ENCODE measurements around the gene IMPDH2. TPM values are rescaled to one million over a fixed set of nuclear protein-coding genes. Genes with fewer than 3 reads are reported as not detected.
A peak's percentile ranks its signal among the peaks of the same experiment; 100 is the strongest.

IMPDH2 gene
- total and polyA plus RNA-seq, 2 donors from 2014 or later: 99.9 to 132 TPM

DNA sequence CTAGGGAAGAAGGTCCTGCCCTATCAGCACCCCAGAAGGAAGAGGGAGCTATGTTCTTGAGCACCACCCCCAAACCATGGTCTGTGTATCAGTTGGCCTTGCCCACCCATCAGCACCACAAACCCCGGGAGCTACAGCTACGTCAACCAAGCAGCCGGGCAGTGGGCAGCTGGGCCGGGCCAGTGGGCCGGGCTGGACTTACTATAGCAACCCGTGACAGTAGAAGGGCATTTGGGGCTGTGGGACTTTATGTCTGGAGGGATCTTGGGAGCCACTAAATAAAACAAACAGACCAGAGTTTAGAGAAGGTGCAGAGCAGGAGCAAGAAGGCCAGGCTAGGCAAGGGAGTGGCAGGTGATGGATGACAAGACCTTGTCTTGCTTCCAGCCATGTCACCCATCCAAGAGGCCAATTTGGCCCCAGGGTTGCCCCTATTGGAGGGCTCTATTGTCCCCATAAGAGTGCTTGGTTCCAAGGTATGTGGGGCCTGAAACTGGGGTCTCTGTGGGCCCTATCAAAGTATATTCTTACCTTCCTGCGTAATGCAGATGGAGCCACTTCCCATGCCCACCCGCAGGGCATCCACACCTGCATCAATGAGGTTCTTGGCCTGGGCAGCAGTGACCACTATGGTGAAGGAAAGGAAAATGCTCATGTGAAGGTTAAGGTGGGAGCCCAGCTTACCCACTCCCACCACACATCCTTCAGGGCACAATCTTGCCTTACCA is 3.2 kb downstream of the IMPDH2 start:
- FAIRE-seq: no peak
- H3K9ac ChIP-seq (ENCODE audit: low read length in 3 of 3): no peak overlapping the region
- intact Hi-C loops (cut with DNase I): no loop called here
- no peaks in the 10 kb centered on the region for H3K9me3 ChIP-seq (ENCODE audit: control insufficient read depth in 2 of 3, insufficient read depth in 1 of 3, low read length in 3 of 3)
- TF ChIP-seq, protein P1, sequence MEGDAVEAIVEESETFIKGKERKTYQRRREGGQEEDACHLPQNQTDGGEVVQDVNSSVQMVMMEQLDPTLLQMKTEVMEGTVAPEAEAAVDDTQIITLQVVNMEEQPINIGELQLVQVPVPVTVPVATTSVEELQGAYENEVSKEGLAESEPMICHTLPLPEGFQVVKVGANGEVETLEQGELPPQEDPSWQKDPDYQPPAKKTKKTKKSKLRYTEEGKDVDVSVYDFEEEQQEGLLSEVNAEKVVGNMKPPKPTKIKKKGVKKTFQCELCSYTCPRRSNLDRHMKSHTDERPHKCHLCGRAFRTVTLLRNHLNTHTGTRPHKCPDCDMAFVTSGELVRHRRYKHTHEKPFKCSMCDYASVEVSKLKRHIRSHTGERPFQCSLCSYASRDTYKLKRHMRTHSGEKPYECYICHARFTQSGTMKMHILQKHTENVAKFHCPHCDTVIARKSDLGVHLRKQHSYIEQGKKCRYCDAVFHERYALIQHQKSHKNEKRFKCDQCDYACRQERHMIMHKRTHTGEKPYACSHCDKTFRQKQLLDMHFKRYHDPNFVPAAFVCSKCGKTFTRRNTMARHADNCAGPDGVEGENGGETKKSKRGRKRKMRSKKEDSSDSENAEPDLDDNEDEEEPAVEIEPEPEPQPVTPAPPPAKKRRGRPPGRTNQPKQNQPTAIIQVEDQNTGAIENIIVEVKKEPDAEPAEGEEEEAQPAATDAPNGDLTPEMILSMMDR (IDR thresholded peaks at IDR 0.05; ENCODE audit: borderline replicate concordance, extremely low read depth, insufficient read depth): no peak
- no peak overlapping the region for H3K27ac ChIP-seq (ENCODE audit: low read depth in 2 of 2, low read length in 2 of 2)
- H3K27me3 ChIP-seq (ENCODE audit: control insufficient read depth, insufficient read depth, low read length): no peaks in the 10 kb centered on the region
- no peak for DNase-seq
- peaks cover 7 to 45% (median 23%) of the 10 kb centered on the region in 3 donors for H3K36me3 ChIP-seq (ENCODE audit: control insufficient read depth in 2 of 3, insufficient read depth in 3 of 3, low read length in 3 of 3)
- no peak overlapping the region for H3K4me3 ChIP-seq (ENCODE audit: low read length in 3 of 3)
- H3K4me1 ChIP-seq (ENCODE audit: control insufficient read depth in 2 of 3, insufficient read depth in 2 of 3, low read depth in 1 of 3, low read length in 3 of 3): peaks cover 0 to 27% (median 9%) of the 10 kb centered on the region in 3 donors

DNA sequence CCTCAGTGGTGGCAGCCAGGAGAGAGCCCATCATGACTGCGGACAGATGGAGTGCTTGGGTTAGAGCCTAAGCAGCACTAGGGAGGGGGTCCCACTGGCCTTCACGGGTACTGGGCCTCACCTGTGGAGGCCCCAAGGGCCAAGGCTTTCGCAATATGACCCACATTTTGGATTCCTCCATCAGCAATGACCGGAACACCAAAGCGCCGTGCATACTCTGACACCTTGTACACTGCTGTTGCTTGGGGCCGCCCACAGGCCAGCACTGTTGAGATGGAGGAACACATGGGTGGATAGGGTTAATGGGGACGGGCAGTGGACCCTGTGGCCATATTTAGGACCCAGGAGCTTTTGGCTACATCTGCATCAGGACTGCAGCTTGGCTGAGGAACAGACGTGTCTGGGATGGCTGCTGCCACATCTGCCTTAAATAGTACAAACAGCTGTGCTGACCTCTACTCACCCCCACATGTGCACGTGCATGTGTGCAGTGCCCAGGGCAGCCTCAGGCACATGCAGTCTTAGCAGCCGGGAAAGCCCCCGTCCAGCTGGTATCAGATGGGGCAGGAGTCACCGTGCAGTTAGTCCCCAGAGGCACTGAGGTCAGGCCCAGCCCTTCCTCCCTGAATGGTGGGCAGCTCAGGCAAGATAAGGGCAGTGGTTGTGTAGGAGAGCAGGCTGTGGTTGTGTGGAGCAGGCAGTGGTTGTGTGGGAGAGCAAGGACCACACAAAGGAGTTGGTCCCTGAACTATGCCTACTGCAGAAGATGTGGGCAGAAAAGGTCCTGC is 4.0 kb downstream of the IMPDH2 start:
- Histone ChIP-seq H3K27me3 (ENCODE audit: control insufficient read depth, insufficient read depth, low read length) (no peaks in the 10 kb centered on the region), H3K9me3 (ENCODE audit: control insufficient read depth in 2 of 3, insufficient read depth in 1 of 3, low read length in 3 of 3) (no peaks in the 10 kb centered on the region), H3K9ac (ENCODE audit: low read length in 3 of 3) (no peak overlapping the region), H3K4me1 (ENCODE audit: control insufficient read depth in 2 of 3, insufficient read depth in 2 of 3, low read depth in 1 of 3, low read length in 3 of 3) (peaks cover 0 to 31% (median 13%) of the 10 kb centered on the region in 3 donors), H3K27ac (ENCODE audit: low read depth in 2 of 2, low read length in 2 of 2) (no peak overlapping the region), H3K4me3 (ENCODE audit: low read length in 3 of 3) (no peak overlapping the region), H3K36me3 (ENCODE audit: control insufficient read depth in 2 of 3, insufficient read depth in 3 of 3, low read length in 3 of 3) (peaks cover 7 to 39% (median 19%) of the 10 kb centered on the region in 3 donors)
- FAIRE-seq: no peak
- peak in 1 of 5 donors; percentile 49 for DNase-seq
- TF ChIP-seq, protein P1 (IDR thresholded peaks at IDR 0.05; ENCODE audit: borderline replicate concordance, extremely low read depth, insufficient read depth): no peak
- intact Hi-C loops (cut with DNase I): no loop called here

DNA sequence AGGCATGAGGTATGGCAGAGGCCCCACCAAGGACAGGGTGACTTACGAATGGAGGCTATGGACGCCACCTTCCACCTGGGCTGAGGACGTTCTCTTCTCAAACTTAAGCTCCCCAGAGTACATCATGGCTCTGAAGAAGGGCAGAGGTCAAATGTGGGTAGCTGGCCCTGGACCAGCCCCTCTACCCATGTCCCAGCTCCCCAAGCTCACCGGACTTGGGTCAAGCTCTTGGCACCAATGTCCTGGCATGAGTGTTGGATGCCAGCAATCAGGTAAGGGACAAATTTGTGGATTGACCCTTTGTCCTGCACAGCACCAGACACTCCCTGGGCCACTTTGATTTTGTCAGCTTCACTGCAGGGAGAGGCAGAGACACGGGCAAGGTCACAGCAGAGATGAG is 4.7 kb downstream of the IMPDH2 start:
- Histone ChIP-seq H3K4me1 (ENCODE audit: control insufficient read depth in 2 of 3, insufficient read depth in 2 of 3, low read depth in 1 of 3, low read length in 3 of 3) (peaks cover 0 to 33% (median 16%) of the 10 kb centered on the region in 3 donors), H3K9ac (ENCODE audit: low read length in 3 of 3) (no peak overlapping the region), H3K9me3 (ENCODE audit: control insufficient read depth in 2 of 3, insufficient read depth in 1 of 3, low read length in 3 of 3) (no peaks in the 10 kb centered on the region), H3K36me3 (ENCODE audit: control insufficient read depth in 2 of 3, insufficient read depth in 3 of 3, low read length in 3 of 3) (peaks cover 7 to 34% (median 19%) of the 10 kb centered on the region in 3 donors), H3K27me3 (ENCODE audit: control insufficient read depth, insufficient read depth, low read length) (no peaks in the 10 kb centered on the region), H3K27ac (ENCODE audit: low read depth in 2 of 2, low read length in 2 of 2) (no peak overlapping the region), H3K4me3 (ENCODE audit: low read length in 3 of 3) (no peak overlapping the region)
- TF ChIP-seq, protein P1 (IDR thresholded peaks at IDR 0.05; ENCODE audit: borderline replicate concordance, extremely low read depth, insufficient read depth): no peak
- DNase-seq (no peak), FAIRE-seq (no peak)
- intact Hi-C loops (cut with DNase I): no loop called here
